Activated CD8-positive, alpha-beta memory T cell treated with anti-CD3 and anti-CD28 coated beads, Interleukin-2, amount 50 U/mL, for 4 hours (primary cell): Measurements from ENCODE around the gene CAMKK1.
A peak's percentile ranks its signal among the peaks of the same experiment; 100 is the strongest.
"Not testable (repeated sequence)": the region's sequence is repeated elsewhere in the genome, so short reads cannot be mapped to it uniquely, and the experiment has no call there.

Source experiments
- DNase-seq: peaks from one replicate; pipeline ENCODE4 v3.0.0-alpha.2; 2020

The CAMKK1 gene

GRCh38 chr17:3873862-3874261, 19.0 kb downstream of the CAMKK1 start:
- DNase-seq = no peak

- no peak for DNase-seq
These were observed 22.0 kb downstream of the CAMKK1 start for GRCh38 chr17:3870871-3871306.

GRCh38 chr17:3867606-3868005, 25.2 kb downstream of the CAMKK1 start:
- no peak for DNase-seq

GRCh38 chr17:3867106-3867505, 25.7 kb downstream of the CAMKK1 start:
- no peak for DNase-seq

- DNase-seq = no peak
These were observed 26.6 kb downstream of the CAMKK1 start for GRCh38 chr17:3866276-3866675.

- no peak for DNase-seq
These were observed 27.7 kb downstream of the CAMKK1 start for GRCh38 chr17:3865176-3865575.

- DNase-seq = no peak
These were observed 28.3 kb downstream of the CAMKK1 start for GRCh38 chr17:3864534-3864933.

- no peak for DNase-seq
These were observed 30.8 kb downstream of the CAMKK1 start for GRCh38 chr17:3861761-3862681.

- no peak for DNase-seq
These were observed 31.7 kb downstream of the CAMKK1 start for GRCh38 chr17:3860939-3861700.

- no peak for DNase-seq
These were observed 32.9 kb downstream of the CAMKK1 start for GRCh38 chr17:3859940-3860339.

GRCh38 chr17:3857261-3858105, 35.4 kb downstream of the CAMKK1 start:
- no peak for DNase-seq

GRCh38 chr17:3854204-3854603, 38.6 kb downstream of the CAMKK1 start:
- DNase-seq = not testable (repeated sequence)

- no peak for DNase-seq
These were observed 40.3 kb downstream of the CAMKK1 start for GRCh38 chr17:3852561-3852960.

GRCh38 chr17:3851461-3852100, 41.3 kb downstream of the CAMKK1 start:
- no peak for DNase-seq

- DNase-seq = no peak
These were observed 44.5 kb downstream of the CAMKK1 start for GRCh38 chr17:3848229-3848835.

- no peak for DNase-seq
These were observed 45.6 kb downstream of the CAMKK1 start for GRCh38 chr17:3847165-3847670.

GRCh38 chr17:3846437-3847164, 46.3 kb downstream of the CAMKK1 start:
- no peak for DNase-seq

GRCh38 chr17:3845621-3846436, 47.0 kb downstream of the CAMKK1 start, which contains the start of gene NCBP3:
TSS of gene NCBP3 (minus strand) at chr17:3846246. CDS start at chr17:3846223, 23 bp downstream.
- peak; percentile 91 for DNase-seq

GRCh38 chr17:3845291-3845620, 47.6 kb downstream of the CAMKK1 start:
- DNase-seq = peak; percentile 37

- not testable (repeated sequence) for DNase-seq
These were observed 48.3 kb downstream of the CAMKK1 start for GRCh38 chr17:3844556-3844955.
